Measurements from ENCODE around the gene IL26.

Gene IL26

GRCh38 chr12:68225576-68226476, at the start of gene IL26:
IL26 (minus strand) TSS chr12:68225810; CDS start chr12:68225756, 54 bp downstream.
- Mint-ChIP-seq H3K9me3 (no peaks in the 10 kb centered on the region), H3K36me3 (no peaks in the 10 kb centered on the region), H3K4me1 (peaks cover 6% of the 10 kb centered on the region), H3K27me3 (peaks cover 7% of the 10 kb centered on the region), H3K27ac (no peak within 1 kb of the TSS), H3K4me3 (no peak within 1 kb of the TSS)
- ATAC-seq: no peak

- Mint-ChIP-seq H3K27ac (no peak overlapping the region), H3K27me3 (no peaks in the 10 kb centered on the region), H3K36me3 (no peaks in the 10 kb centered on the region), H3K9me3 (no peaks in the 10 kb centered on the region), H3K4me1 (no peaks in the 10 kb centered on the region), H3K4me3 (no peak overlapping the region)
- no peak for ATAC-seq
Observed at GRCh38 chr12:68272732-68273131, 47.1 kb upstream of the IL26 start.

- Mint-ChIP-seq H3K36me3 (no peaks in the 10 kb centered on the region), H3K9me3 (no peaks in the 10 kb centered on the region)
- ATAC-seq: no peak
Observed at GRCh38 chr12:68271346-68271745, 45.7 kb upstream of the IL26 start.

GRCh38 chr12:68270358-68270757, 44.7 kb upstream of the IL26 start:
- no peaks in the 10 kb centered on the region for H3K36me3 Mint-ChIP-seq
- no peak for ATAC-seq
- no peak overlapping the region for H3K27ac Mint-ChIP-seq
- no peak overlapping the region for H3K4me3 Mint-ChIP-seq
- H3K27me3 Mint-ChIP-seq: no peaks in the 10 kb centered on the region
- H3K4me1 Mint-ChIP-seq: no peaks in the 10 kb centered on the region
- H3K9me3 Mint-ChIP-seq: no peaks in the 10 kb centered on the region

More at GRCh38 chr12:68271346-68271745, 45.7 kb upstream of the IL26 start:
- H3K27ac Mint-ChIP-seq: no peak overlapping the region
- no peaks in the 10 kb centered on the region for H3K27me3 Mint-ChIP-seq
- H3K4me1 Mint-ChIP-seq: no peaks in the 10 kb centered on the region
- H3K4me3 Mint-ChIP-seq: no peak overlapping the region

- Mint-ChIP-seq H3K4me3 (no peak overlapping the region), H3K9me3 (no peaks in the 10 kb centered on the region), H3K36me3 (no peaks in the 10 kb centered on the region), H3K4me1 (no peaks in the 10 kb centered on the region), H3K27me3 (no peaks in the 10 kb centered on the region), H3K27ac (no peak overlapping the region)
- no peak for ATAC-seq
Observed at GRCh38 chr12:68269779-68270178, 44.2 kb upstream of the IL26 start.

- H3K36me3 Mint-ChIP-seq: no peaks in the 10 kb centered on the region
- no peak overlapping the region for H3K27ac Mint-ChIP-seq
- H3K4me3 Mint-ChIP-seq: no peak overlapping the region
- no peaks in the 10 kb centered on the region for H3K4me1 Mint-ChIP-seq
- no peaks in the 10 kb centered on the region for H3K9me3 Mint-ChIP-seq
- H3K27me3 Mint-ChIP-seq: no peaks in the 10 kb centered on the region
- ATAC-seq: no peak
Observed at GRCh38 chr12:68268967-68269366, 43.4 kb upstream of the IL26 start.

GRCh38 chr12:68267892-68268396, 42.3 kb upstream of the IL26 start:
- ATAC-seq: no peak

GRCh38 chr12:68264857-68265256, 39.2 kb upstream of the IL26 start:
- no peaks in the 10 kb centered on the region for H3K4me1 Mint-ChIP-seq
- no peak overlapping the region for H3K4me3 Mint-ChIP-seq
- no peaks in the 10 kb centered on the region for H3K36me3 Mint-ChIP-seq
- H3K27ac Mint-ChIP-seq: no peak overlapping the region
- H3K27me3 Mint-ChIP-seq: peaks cover 9% of the 10 kb centered on the region
- no peaks in the 10 kb centered on the region for H3K9me3 Mint-ChIP-seq
- no peak for ATAC-seq

More at GRCh38 chr12:68267892-68268396, 42.3 kb upstream of the IL26 start:
- Mint-ChIP-seq H3K27ac (no peak overlapping the region), H3K9me3 (no peaks in the 10 kb centered on the region), H3K27me3 (no peaks in the 10 kb centered on the region), H3K36me3 (no peaks in the 10 kb centered on the region), H3K4me1 (no peaks in the 10 kb centered on the region), H3K4me3 (no peak overlapping the region)

GRCh38 chr12:68264158-68264855, 38.7 kb upstream of the IL26 start:
- ATAC-seq: no peak
- H3K9me3 Mint-ChIP-seq: no peaks in the 10 kb centered on the region
- H3K4me1 Mint-ChIP-seq: peaks cover 4% of the 10 kb centered on the region
- peaks cover 9% of the 10 kb centered on the region for H3K27me3 Mint-ChIP-seq
- H3K36me3 Mint-ChIP-seq: no peaks in the 10 kb centered on the region
- no peak overlapping the region for H3K4me3 Mint-ChIP-seq
- no peak overlapping the region for H3K27ac Mint-ChIP-seq

GRCh38 chr12:68263366-68263765, 37.8 kb upstream of the IL26 start:
- Mint-ChIP-seq H3K36me3 (no peaks in the 10 kb centered on the region), H3K9me3 (no peaks in the 10 kb centered on the region), H3K27me3 (peaks cover 16% of the 10 kb centered on the region), H3K27ac (no peak overlapping the region), H3K4me1 (peaks cover 6% of the 10 kb centered on the region), H3K4me3 (no peak overlapping the region)
- no peak for ATAC-seq

GRCh38 chr12:68261896-68262295, 36.3 kb upstream of the IL26 start:
- H3K27ac Mint-ChIP-seq: no peak overlapping the region
- H3K27me3 Mint-ChIP-seq: peaks cover 24% of the 10 kb centered on the region
- H3K4me3 Mint-ChIP-seq: no peak overlapping the region
- no peak for ATAC-seq
- H3K9me3 Mint-ChIP-seq: no peaks in the 10 kb centered on the region
- peaks cover 6% of the 10 kb centered on the region for H3K4me1 Mint-ChIP-seq
- no peaks in the 10 kb centered on the region for H3K36me3 Mint-ChIP-seq

- H3K4me1 Mint-ChIP-seq: peaks cover 6% of the 10 kb centered on the region
- no peaks in the 10 kb centered on the region for H3K36me3 Mint-ChIP-seq
- H3K4me3 Mint-ChIP-seq: no peak overlapping the region
- ATAC-seq: no peak
- H3K27ac Mint-ChIP-seq: no peak overlapping the region
- H3K27me3 Mint-ChIP-seq: peaks cover 24% of the 10 kb centered on the region
- H3K9me3 Mint-ChIP-seq: no peaks in the 10 kb centered on the region
Observed at GRCh38 chr12:68260153-68260552, 34.5 kb upstream of the IL26 start.

- ATAC-seq: no peak
- no peak overlapping the region for H3K27ac Mint-ChIP-seq
- no peaks in the 10 kb centered on the region for H3K9me3 Mint-ChIP-seq
- peaks cover 6% of the 10 kb centered on the region for H3K4me1 Mint-ChIP-seq
- H3K4me3 Mint-ChIP-seq: no peak overlapping the region
- H3K27me3 Mint-ChIP-seq: peaks cover 24% of the 10 kb centered on the region
- no peaks in the 10 kb centered on the region for H3K36me3 Mint-ChIP-seq
Observed at GRCh38 chr12:68259318-68259940, 33.8 kb upstream of the IL26 start.

GRCh38 chr12:68253504-68253903, 27.9 kb upstream of the IL26 start, which contains the start of gene IL22:
IL22 (minus strand) TSS chr12:68253604; CDS start chr12:68253448, 156 bp downstream.
- peaks cover 24% of the 10 kb centered on the region for H3K27me3 Mint-ChIP-seq
- no peak within 1 kb of the TSS for H3K27ac Mint-ChIP-seq
- no peaks in the 10 kb centered on the region for H3K9me3 Mint-ChIP-seq
- ATAC-seq: no peak
- H3K36me3 Mint-ChIP-seq: no peaks in the 10 kb centered on the region
- H3K4me1 Mint-ChIP-seq: no peaks in the 10 kb centered on the region
- H3K4me3 Mint-ChIP-seq: no peak within 1 kb of the TSS

- Mint-ChIP-seq H3K9me3 (no peaks in the 10 kb centered on the region), H3K27me3 (peaks cover 14% of the 10 kb centered on the region), H3K4me3 (no peak overlapping the region), H3K4me1 (no peaks in the 10 kb centered on the region), H3K27ac (no peak overlapping the region), H3K36me3 (no peaks in the 10 kb centered on the region)
- no peak for ATAC-seq
Observed at GRCh38 chr12:68252077-68252476, 26.5 kb upstream of the IL26 start.

Measured in stimulated activated memory B cell treated with anti-CD40 and anti-IgM and Interleukin-4, amounts not matched to agents 10 μg/mL and 1 μg/mL and 100 μg/mL, for 72 hours (primary cell).